ENCODE results near the gene IL24. TPM values are rescaled to one million over a fixed set of nuclear protein-coding genes. Genes with fewer than 3 reads are reported as not detected.

The IL24 gene
- total RNA-seq, 4 donors from 2014 or later: not detected

- H3K4me1 ChIP-seq: no peaks in the 10 kb centered on the region
- H3K27me3 ChIP-seq: no peaks in the 10 kb centered on the region
- no peak for TF ChIP-seq POLR2A (IDR thresholded peaks at IDR 0.05)
- TF ChIP-seq CTCF (IDR thresholded peaks at IDR 0.05): no peak
- no peak for TF ChIP-seq EP300 (IDR thresholded peaks at IDR 0.05)
- no peaks in the 10 kb centered on the region for H3K9me3 ChIP-seq
- no peaks in the 10 kb centered on the region for H3K36me3 ChIP-seq
- 83 to 91% methylated on average over 9 of the region's 9 CpGs for WGBS, 2 donors
- no peak overlapping the region for H3K27ac ChIP-seq
- H3K4me3 ChIP-seq: no peak overlapping the region
- DNase-seq (ENCODE audit: low spot score in 2 of 2): no peak
Observed at GRCh38 chr1:206939841-206940587, 42.8 kb downstream of the IL24 start.

GRCh38 chr1:206940588-206940936, 43.3 kb downstream of the IL24 start:
- no peaks in the 10 kb centered on the region for H3K36me3 ChIP-seq

GRCh38 chr1:206941766-206942418, 44.6 kb downstream of the IL24 start:
- H3K4me1 ChIP-seq: no peaks in the 10 kb centered on the region
- H3K36me3 ChIP-seq: no peaks in the 10 kb centered on the region
- no peak overlapping the region for H3K27ac ChIP-seq
- TF ChIP-seq POLR2A (IDR thresholded peaks at IDR 0.05) (no peak), EP300 (IDR thresholded peaks at IDR 0.05) (no peak), CTCF (IDR thresholded peaks at IDR 0.05) (no peak)
- DNase-seq (ENCODE audit: low spot score in 2 of 2): no peak
- 31 to 38% methylated on average over 5 to 6 of the region's 6 CpGs for WGBS, 2 donors
- no peaks in the 10 kb centered on the region for H3K9me3 ChIP-seq
- no peaks in the 10 kb centered on the region for H3K27me3 ChIP-seq
- H3K4me3 ChIP-seq: no peak overlapping the region

More at GRCh38 chr1:206940588-206940936, 43.3 kb downstream of the IL24 start:
- no peak overlapping the region for H3K27ac ChIP-seq
- H3K9me3 ChIP-seq: no peaks in the 10 kb centered on the region
- no peaks in the 10 kb centered on the region for H3K27me3 ChIP-seq
- H3K4me1 ChIP-seq: no peaks in the 10 kb centered on the region
- TF ChIP-seq EP300 (IDR thresholded peaks at IDR 0.05): no peak
- no peak for TF ChIP-seq POLR2A (IDR thresholded peaks at IDR 0.05)
- TF ChIP-seq CTCF (IDR thresholded peaks at IDR 0.05): no peak
- WGBS, 2 donors: 86 to 88% methylated on average over 3 of the region's 3 CpGs
- H3K4me3 ChIP-seq: no peak overlapping the region
- DNase-seq (ENCODE audit: low spot score in 2 of 2): no peak

- Histone ChIP-seq H3K36me3 (no peaks in the 10 kb centered on the region), H3K4me3 (no peak overlapping the region), H3K27ac (no peak overlapping the region), H3K9me3 (no peaks in the 10 kb centered on the region), H3K4me1 (peaks cover 0 to 3% (median 0%) of the 10 kb centered on the region in 4 donors), H3K27me3 (no peaks in the 10 kb centered on the region)
- WGBS, 2 donors: 66 to 88% methylated on average over 5 of the region's 5 CpGs
- DNase-seq (ENCODE audit: low spot score in 2 of 2): no peak
- no peak for TF ChIP-seq POLR2A (IDR thresholded peaks at IDR 0.05)
- TF ChIP-seq EP300 (IDR thresholded peaks at IDR 0.05): no peak
- no peak for TF ChIP-seq CTCF (IDR thresholded peaks at IDR 0.05)
Observed at GRCh38 chr1:206944703-206945102, 47.5 kb downstream of the IL24 start.

GRCh38 chr1:206945779-206946178, 48.5 kb downstream of the IL24 start:
- Histone ChIP-seq H3K36me3 (no peaks in the 10 kb centered on the region), H3K4me3 (no peak overlapping the region), H3K27me3 (no peaks in the 10 kb centered on the region), H3K4me1 (peaks cover 0 to 3% (median 0%) of the 10 kb centered on the region in 4 donors), H3K27ac (peak overlapping the region in 1 of 4 donors; percentile 7), H3K9me3 (no peaks in the 10 kb centered on the region)
- TF ChIP-seq EP300 (IDR thresholded peaks at IDR 0.05) (no peak), CTCF (IDR thresholded peaks at IDR 0.05) (no peak), POLR2A (IDR thresholded peaks at IDR 0.05) (no peak)
- DNase-seq (ENCODE audit: low spot score in 2 of 2): no peak
- 96 to 98% methylated on average over 4 of the region's 4 CpGs for WGBS, 2 donors
